Calu3 (cell line): ENCODE results near the gene VWA8. TPM values are rescaled to one million over a fixed set of nuclear protein-coding genes. Genes with fewer than 3 reads are reported as not detected.

Source experiments
- BruUV-seq: library from RNA; stranded (reverse); fragments of 400-500 nt; replicated peaks from 2 replicates; lab custom pipeline; 2021; lab: Mats Ljungman, UMichigan
- CTCF ChIA-PET: fragments of 300-600 bp; sonication (Branson Sonifier 250); formaldehyde crosslinking; loops from one replicate; lab custom pipeline; 2022; ENCODE audit warnings: antibody characterized with exemption; lab: Charles Lee
- DNase-seq: peaks from one replicate; pipeline ENCODE4 v3.0.0; 2022
- H3K27ac Mint-ChIP-seq: one replicate; pipeline ENCODE4 v1.8.0; 2022; ENCODE audit warnings: mixed read lengths; ENCODE audit not compliant: unreplicated experiment
- H3K27me3 Mint-ChIP-seq: one replicate; pipeline ENCODE4 v1.8.0; 2022; ENCODE audit warnings: mixed read lengths; ENCODE audit not compliant: unreplicated experiment
- H3K36me3 Mint-ChIP-seq: one replicate; pipeline ENCODE4 v1.8.0; 2022; ENCODE audit warnings: mild to moderate bottlenecking, moderate library complexity, mixed read lengths; ENCODE audit not compliant: insufficient read depth, unreplicated experiment
- H3K4me1 Mint-ChIP-seq: one replicate; pipeline ENCODE4 v1.8.0; 2022; ENCODE audit warnings: mild to moderate bottlenecking, low read depth, mixed read lengths; ENCODE audit not compliant: unreplicated experiment
- H3K4me3 Mint-ChIP-seq: one replicate; pipeline ENCODE4 v1.8.0; 2022; ENCODE audit warnings: mild to moderate bottlenecking, low read depth, moderate library complexity, mixed read lengths; ENCODE audit not compliant: unreplicated experiment
- H3K9me3 Mint-ChIP-seq: one replicate; pipeline ENCODE4 v1.8.0; 2022; ENCODE audit warnings: low read depth, mixed read lengths; ENCODE audit not compliant: unreplicated experiment
- intact Hi-C: fragments of 100-400 bp; cut with micrococcal nuclease; formaldehyde crosslinking; loops from one replicate; pipeline ENCODE4 v1.10.0; 2022; ENCODE audit not compliant: unreplicated experiment
- total RNA-seq: library from RNA; stranded (reverse); gene quantifications from 2 replicates; pipeline ENCODE4 v1.2.3, GENCODE V29; 2022
- TF ChIP-seq, protein P1 (sequence below): fragments of 200-600 bp; IDR thresholded peaks from one replicate; pipeline ENCODE4 v1.8.0; 2022; ENCODE audit warnings: antibody characterized with exemption; ENCODE audit not compliant: unreplicated experiment

The VWA8 gene
- total RNA-seq, 1 experiment from 2014 or later, result 15.2 TPM

DNA sequence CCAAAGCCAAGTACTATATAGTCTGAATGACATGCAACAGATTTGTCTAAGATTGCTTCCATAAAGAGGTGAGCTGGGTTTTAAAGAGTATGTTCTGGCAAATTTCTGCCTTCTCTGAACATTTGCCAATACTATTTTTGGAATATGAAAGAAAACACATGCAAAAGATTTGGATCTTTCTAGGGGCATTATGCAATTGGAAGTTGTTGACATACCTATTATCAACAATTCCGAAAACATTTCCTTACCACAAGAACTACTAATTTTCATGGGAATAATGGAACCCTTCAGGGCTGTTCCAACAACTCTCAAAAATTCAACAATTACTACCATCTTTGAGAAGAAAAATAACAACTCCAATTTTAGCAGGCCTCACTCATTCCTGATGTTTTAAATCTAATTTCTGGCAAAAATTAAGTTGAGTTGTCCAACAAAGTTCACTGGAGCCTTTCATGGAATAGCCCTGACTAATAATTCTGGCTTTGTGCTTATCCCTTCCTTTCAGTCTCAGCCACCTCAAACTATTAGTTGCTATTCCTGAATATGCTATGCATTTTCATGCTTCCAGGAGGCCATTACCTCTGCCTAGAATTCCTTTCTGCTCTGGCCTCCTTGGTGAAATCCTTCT is 253.6 kb downstream of the VWA8 start:
- Mint-ChIP-seq H3K9me3 (no peaks in the 10 kb centered on the region), H3K4me1 (no peaks in the 10 kb centered on the region), H3K4me3 (no peak overlapping the region), H3K36me3 (no peaks in the 10 kb centered on the region), H3K27ac (no peak overlapping the region), H3K27me3 (no peaks in the 10 kb centered on the region)
- TF ChIP-seq, protein P1, sequence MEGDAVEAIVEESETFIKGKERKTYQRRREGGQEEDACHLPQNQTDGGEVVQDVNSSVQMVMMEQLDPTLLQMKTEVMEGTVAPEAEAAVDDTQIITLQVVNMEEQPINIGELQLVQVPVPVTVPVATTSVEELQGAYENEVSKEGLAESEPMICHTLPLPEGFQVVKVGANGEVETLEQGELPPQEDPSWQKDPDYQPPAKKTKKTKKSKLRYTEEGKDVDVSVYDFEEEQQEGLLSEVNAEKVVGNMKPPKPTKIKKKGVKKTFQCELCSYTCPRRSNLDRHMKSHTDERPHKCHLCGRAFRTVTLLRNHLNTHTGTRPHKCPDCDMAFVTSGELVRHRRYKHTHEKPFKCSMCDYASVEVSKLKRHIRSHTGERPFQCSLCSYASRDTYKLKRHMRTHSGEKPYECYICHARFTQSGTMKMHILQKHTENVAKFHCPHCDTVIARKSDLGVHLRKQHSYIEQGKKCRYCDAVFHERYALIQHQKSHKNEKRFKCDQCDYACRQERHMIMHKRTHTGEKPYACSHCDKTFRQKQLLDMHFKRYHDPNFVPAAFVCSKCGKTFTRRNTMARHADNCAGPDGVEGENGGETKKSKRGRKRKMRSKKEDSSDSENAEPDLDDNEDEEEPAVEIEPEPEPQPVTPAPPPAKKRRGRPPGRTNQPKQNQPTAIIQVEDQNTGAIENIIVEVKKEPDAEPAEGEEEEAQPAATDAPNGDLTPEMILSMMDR, result no peak
- intact Hi-C loops, result no loop called here
- BruUV-seq, result no TSS peak
- CTCF ChIA-PET, result no interaction called here
- DNase-seq, result no peak

DNA sequence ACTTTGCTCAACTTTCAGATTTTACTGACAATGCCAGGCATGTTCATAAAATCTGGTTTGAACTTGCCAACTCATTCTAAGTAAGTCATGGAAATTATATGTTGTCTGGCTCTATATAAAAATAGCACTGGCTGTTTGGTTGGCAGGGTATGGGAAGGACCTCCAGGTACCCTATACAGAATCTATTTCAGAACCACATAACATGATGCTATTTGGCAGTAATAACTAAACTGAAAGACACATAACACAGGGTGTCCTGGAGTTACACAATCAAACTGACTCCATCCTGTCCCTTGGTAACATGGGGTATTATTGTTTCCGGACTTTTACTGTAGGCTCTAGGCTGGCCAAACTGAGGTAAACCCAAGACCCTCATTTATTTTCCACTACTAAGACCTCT is 254.8 kb downstream of the VWA8 start:
- no peak overlapping the region for H3K4me3 Mint-ChIP-seq
- no TSS peak for BruUV-seq
- DNase-seq, result no peak
- H3K9me3 Mint-ChIP-seq, result no peaks in the 10 kb centered on the region
- no peak overlapping the region for H3K27ac Mint-ChIP-seq
- H3K4me1 Mint-ChIP-seq, result no peaks in the 10 kb centered on the region
- H3K36me3 Mint-ChIP-seq, result no peaks in the 10 kb centered on the region
- CTCF ChIA-PET, result no interaction called here
- H3K27me3 Mint-ChIP-seq, result no peaks in the 10 kb centered on the region
- intact Hi-C loops, result no loop called here
- TF ChIP-seq, protein P1, result no peak

DNA sequence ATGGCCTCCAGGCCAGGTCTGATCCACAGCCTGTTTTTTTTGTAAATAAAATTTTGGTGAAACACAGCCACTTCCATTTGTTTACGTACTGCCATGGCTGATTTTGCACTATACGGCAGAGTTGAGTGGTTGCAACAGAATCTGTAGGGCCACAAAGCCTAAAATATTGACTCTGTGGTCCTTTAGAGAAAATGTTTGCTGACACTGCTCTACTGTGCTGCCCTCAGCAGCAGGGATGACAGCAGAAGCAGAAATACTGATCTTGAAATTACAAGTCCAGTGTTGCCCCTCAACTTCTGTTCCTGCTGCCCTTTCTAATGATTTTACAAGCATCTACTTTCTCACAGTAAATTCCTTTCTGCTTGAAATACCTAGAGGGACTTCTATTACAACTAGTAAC is 258.4 kb downstream of the VWA8 start:
- H3K4me3 Mint-ChIP-seq, result no peak overlapping the region
- H3K4me1 Mint-ChIP-seq, result peaks cover 15% of the 10 kb centered on the region
- no peak overlapping the region for H3K27ac Mint-ChIP-seq
- no peaks in the 10 kb centered on the region for H3K36me3 Mint-ChIP-seq
- intact Hi-C loops, result no loop called here
- no peaks in the 10 kb centered on the region for H3K9me3 Mint-ChIP-seq
- no TSS peak for BruUV-seq
- H3K27me3 Mint-ChIP-seq, result no peaks in the 10 kb centered on the region
- DNase-seq, result no peak
- TF ChIP-seq, protein P1, result no peak
- CTCF ChIA-PET, result no interaction called here

DNA sequence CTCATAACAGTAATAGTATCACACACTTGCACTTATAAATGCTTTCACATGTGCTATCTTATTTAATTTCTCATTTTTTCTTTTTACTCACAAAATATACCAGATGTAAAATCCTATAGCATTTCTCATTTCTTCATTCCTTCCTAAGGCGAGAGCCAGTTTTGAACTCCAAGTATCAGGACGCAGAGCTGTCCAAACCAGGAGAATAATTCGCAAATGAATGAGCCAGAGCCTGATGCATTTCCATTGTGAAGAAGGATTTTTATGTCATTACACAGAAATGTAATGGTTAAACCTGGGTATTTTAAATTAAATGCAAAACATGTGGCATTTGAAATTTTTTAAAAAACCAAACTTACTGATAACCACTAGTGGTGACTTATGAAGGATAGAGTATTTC is 259.2 kb downstream of the VWA8 start:
- Mint-ChIP-seq H3K27me3 (no peaks in the 10 kb centered on the region), H3K4me1 (peaks cover 24% of the 10 kb centered on the region), H3K36me3 (no peaks in the 10 kb centered on the region), H3K9me3 (no peaks in the 10 kb centered on the region), H3K27ac (no peak overlapping the region), H3K4me3 (no peak overlapping the region)
- TF ChIP-seq, protein P1, result no peak
- no TSS peak for BruUV-seq
- intact Hi-C loops, result no loop called here
- CTCF ChIA-PET, result no interaction called here
- DNase-seq, result no peak
